ENCODE measurements around the gene TTLL7.
A peak's percentile ranks its signal among the peaks of the same experiment; 100 is the strongest.

Gene TTLL7, protein sequence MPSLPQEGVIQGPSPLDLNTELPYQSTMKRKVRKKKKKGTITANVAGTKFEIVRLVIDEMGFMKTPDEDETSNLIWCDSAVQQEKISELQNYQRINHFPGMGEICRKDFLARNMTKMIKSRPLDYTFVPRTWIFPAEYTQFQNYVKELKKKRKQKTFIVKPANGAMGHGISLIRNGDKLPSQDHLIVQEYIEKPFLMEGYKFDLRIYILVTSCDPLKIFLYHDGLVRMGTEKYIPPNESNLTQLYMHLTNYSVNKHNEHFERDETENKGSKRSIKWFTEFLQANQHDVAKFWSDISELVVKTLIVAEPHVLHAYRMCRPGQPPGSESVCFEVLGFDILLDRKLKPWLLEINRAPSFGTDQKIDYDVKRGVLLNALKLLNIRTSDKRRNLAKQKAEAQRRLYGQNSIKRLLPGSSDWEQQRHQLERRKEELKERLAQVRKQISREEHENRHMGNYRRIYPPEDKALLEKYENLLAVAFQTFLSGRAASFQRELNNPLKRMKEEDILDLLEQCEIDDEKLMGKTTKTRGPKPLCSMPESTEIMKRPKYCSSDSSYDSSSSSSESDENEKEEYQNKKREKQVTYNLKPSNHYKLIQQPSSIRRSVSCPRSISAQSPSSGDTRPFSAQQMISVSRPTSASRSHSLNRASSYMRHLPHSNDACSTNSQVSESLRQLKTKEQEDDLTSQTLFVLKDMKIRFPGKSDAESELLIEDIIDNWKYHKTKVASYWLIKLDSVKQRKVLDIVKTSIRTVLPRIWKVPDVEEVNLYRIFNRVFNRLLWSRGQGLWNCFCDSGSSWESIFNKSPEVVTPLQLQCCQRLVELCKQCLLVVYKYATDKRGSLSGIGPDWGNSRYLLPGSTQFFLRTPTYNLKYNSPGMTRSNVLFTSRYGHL

DNA sequence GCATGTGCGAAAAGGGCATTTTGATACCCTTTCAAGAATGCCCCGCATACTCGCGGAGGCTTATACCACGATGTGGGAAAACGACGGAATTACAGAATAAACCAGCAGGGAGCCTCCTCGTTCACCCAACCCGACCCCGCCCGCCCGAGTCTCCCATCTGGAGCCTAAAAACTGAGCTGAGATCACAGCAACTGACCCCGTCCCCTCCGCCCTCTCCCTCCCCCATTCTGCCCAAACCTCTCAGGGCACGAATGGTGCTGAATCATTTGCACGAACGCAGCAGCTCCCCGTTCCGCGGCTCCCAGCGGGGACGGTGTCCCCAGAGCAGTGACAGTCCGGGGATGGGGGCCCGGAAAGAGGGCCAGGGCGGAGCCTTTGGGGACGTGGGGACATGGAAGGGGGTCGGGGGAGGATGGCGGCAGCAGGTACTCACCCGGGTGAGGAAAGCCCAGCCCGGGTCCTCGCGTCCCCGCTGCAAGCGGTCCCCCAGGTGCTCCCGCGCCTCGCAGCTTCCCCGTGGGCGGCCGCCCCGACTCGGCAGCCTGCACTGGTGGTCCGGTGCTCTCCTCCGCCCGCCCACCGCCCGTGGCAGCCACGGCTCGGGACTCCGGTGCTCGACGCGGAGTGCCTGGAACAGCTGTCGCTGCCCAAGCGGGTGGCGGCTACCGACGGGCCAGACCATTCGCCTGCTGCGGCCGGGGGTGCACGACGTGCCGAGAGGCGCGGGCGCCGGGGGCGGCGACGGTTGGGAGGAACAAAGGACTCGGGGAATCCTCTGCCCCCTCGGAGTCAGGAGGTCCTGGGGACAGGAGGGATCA lies at the start of gene TTLL7:
Gene TTLL7, minus strand, starts transcription at position 635 of the 818 bp plus-strand sequence. CDS start 46,921 bp downstream, outside the sequence.
- peak within 1 kb of the TSS; percentile 91 for H3K4me3 Mint-ChIP-seq
- H3K27me3 Mint-ChIP-seq (ENCODE audit: low read depth, poor library complexity), result peaks cover 28% of the 10 kb centered on the region
- no peaks in the 10 kb centered on the region for H3K9me3 Mint-ChIP-seq
- no peaks in the 10 kb centered on the region for H3K36me3 Mint-ChIP-seq (ENCODE audit: low read depth)
- peaks cover 22% of the 10 kb centered on the region for H3K4me1 Mint-ChIP-seq
- TF ChIP-seq, protein P1, sequence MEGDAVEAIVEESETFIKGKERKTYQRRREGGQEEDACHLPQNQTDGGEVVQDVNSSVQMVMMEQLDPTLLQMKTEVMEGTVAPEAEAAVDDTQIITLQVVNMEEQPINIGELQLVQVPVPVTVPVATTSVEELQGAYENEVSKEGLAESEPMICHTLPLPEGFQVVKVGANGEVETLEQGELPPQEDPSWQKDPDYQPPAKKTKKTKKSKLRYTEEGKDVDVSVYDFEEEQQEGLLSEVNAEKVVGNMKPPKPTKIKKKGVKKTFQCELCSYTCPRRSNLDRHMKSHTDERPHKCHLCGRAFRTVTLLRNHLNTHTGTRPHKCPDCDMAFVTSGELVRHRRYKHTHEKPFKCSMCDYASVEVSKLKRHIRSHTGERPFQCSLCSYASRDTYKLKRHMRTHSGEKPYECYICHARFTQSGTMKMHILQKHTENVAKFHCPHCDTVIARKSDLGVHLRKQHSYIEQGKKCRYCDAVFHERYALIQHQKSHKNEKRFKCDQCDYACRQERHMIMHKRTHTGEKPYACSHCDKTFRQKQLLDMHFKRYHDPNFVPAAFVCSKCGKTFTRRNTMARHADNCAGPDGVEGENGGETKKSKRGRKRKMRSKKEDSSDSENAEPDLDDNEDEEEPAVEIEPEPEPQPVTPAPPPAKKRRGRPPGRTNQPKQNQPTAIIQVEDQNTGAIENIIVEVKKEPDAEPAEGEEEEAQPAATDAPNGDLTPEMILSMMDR (IDR thresholded peaks at IDR 0.05), result no peak
- peak; percentile 87 for DNase-seq
- H3K27ac Mint-ChIP-seq, result peak within 1 kb of the TSS; percentile 96

DNA sequence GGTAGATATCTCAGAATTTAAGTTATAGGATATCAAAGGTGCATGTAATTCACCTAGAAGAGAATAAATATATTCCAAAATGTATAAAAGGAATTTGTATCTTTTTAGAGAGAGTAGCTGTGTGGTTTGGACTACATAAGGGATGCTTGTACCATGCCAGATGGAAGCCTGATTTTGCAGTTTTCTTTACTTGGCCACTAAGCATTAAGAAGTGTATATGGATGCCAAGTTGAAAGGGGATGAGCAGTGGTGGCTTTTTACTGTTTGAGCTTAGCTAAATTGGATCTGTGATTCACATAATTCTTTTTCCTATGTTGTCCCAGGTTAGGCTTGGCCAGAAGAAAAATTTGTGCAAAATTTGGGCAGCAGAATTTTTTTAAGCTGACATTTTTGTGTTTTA lies 43.5 kb upstream of the TTLL7 start:
- H3K4me1 Mint-ChIP-seq, result no peaks in the 10 kb centered on the region
- DNase-seq, result no peak
- peaks cover 15% of the 10 kb centered on the region for H3K9me3 Mint-ChIP-seq
- no peak overlapping the region for H3K27ac Mint-ChIP-seq
- peaks cover 6% of the 10 kb centered on the region for H3K27me3 Mint-ChIP-seq (ENCODE audit: low read depth, poor library complexity)
- no peak overlapping the region for H3K4me3 Mint-ChIP-seq
- TF ChIP-seq, protein P1 (IDR thresholded peaks at IDR 0.05), result no peak
- H3K36me3 Mint-ChIP-seq (ENCODE audit: low read depth), result no peaks in the 10 kb centered on the region

DNA sequence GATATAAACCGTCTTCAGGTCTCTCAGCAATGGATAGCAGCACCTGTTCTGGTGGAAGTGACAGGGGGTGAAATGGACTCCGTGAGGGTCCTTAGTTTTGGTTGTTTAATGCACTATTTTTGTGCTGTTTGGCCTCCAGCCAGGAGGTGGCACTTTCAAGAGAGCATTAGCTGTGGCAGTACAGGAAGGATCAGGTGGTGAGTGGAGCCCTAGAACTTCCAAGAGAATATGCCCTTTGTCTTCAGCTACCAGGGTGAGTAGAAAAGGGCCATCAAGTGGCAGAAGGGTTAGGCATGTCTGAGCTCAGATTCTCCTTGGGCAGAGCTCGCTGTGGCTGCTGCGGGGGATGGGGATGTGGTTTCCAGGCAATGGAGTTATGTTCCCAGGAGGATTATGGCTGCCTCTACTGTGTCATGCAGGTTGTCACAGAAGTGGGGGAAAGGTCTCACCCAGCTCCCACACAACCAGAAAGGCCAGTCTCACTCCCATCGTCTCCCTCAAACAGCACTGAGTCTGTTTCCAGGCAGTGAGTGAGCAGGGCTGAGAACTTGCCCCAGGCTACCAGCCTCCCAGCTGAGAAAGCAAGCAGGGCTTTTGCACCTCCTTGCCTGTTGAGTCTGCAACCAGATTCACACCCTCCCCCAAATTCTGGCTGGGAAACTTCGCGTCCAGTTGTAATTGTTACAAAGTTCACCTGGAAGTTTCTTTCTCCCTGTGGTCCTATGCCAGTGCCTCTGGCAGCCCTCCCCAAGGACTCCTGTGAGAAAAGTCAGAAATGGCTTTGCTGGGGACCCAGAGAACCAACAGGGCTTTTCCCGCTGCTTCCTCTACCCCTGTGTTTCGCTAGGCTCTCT lies 39.1 kb upstream of the TTLL7 start:
- no peak for DNase-seq
- Mint-ChIP-seq H3K27me3 (ENCODE audit: low read depth, poor library complexity) (peaks cover 6% of the 10 kb centered on the region), H3K9me3 (peaks cover 42% of the 10 kb centered on the region), H3K4me3 (no peak overlapping the region), H3K27ac (no peak overlapping the region), H3K4me1 (no peaks in the 10 kb centered on the region), H3K36me3 (ENCODE audit: low read depth) (peaks cover 10% of the 10 kb centered on the region)
- TF ChIP-seq, protein P1 (IDR thresholded peaks at IDR 0.05), result no peak

DNA sequence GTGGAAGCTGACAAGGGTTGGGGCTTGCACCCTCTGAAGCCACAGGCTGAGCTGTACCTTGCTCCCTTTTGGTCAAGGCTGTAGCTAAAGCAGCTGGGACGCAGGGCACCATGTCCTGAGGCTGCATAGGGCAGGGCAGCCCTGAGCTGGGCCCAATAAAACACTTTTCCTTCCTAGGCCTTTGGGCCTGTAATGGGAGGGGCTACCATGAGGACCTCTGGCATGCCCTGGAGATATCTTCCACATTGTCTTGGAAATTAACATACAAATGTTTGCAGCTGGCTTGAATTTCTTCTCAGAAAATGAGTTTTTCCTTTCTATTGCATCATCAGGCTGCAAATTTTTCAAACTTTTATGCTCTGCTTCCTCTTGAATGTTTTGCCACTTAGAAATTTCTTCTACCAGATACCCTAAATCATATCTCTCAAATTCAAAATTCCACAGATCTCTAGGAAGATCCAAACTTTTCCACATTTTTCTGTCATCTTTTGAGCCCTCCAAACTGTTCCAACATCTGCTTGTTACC lies 32.9 kb upstream of the TTLL7 start:
- Mint-ChIP-seq H3K4me1 (peaks cover 8% of the 10 kb centered on the region), H3K27ac (no peak overlapping the region), H3K4me3 (no peak overlapping the region), H3K27me3 (ENCODE audit: low read depth, poor library complexity) (peaks cover 13% of the 10 kb centered on the region), H3K9me3 (peaks cover 26% of the 10 kb centered on the region), H3K36me3 (ENCODE audit: low read depth) (peaks cover 9% of the 10 kb centered on the region)
- no peak for DNase-seq
- TF ChIP-seq, protein P1 (IDR thresholded peaks at IDR 0.05), result no peak

DNA sequence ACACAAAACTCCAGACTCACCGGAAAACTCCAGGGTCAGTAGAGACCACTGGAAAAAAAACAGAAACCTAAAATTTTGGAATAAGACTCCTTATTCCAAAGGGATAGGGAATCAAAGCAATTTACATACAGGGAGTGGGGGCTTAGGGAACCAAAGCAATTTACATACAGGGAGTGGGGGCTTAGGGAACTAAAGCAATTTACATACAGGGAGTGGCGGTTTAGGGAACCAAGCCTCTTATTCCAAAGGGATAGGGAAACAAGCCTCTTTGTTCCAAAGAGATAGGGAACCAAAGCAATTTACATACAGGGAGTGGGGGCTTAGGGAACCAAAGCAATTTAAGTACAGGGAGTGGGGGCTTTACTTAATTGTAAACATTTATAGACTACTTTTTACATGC lies 28.4 kb upstream of the TTLL7 start:
- Mint-ChIP-seq H3K36me3 (ENCODE audit: low read depth) (peaks cover 19% of the 10 kb centered on the region), H3K4me3 (no peak overlapping the region), H3K27ac (no peak overlapping the region), H3K4me1 (peaks cover 8% of the 10 kb centered on the region), H3K9me3 (peaks cover 28% of the 10 kb centered on the region), H3K27me3 (ENCODE audit: low read depth, poor library complexity) (peaks cover 15% of the 10 kb centered on the region)
- DNase-seq, result no peak
- TF ChIP-seq, protein P1 (IDR thresholded peaks at IDR 0.05), result no peak

Measured in nephron progenitor cell (in vitro differentiated cells).